Measurements from ENCODE around the gene MPO.

MPO gene

GRCh38 chr17:58278661-58279015, 2.1 kb downstream of the MPO start:
- no peak for DNase-seq

- no peak for DNase-seq
Measured at GRCh38 chr17:58277802-58278595, 2.7 kb downstream of the MPO start.

- no peak for DNase-seq
Measured at GRCh38 chr17:58277107-58277801, 3.5 kb downstream of the MPO start.

- no peak for DNase-seq
Measured at GRCh38 chr17:58276423-58276822, 4.3 kb downstream of the MPO start.

GRCh38 chr17:58275417-58275816, 5.3 kb downstream of the MPO start:
- DNase-seq, result no peak

GRCh38 chr17:58273453-58274104, 7.2 kb downstream of the MPO start:
- no peak for DNase-seq

- DNase-seq, result no peak
Measured at GRCh38 chr17:58272367-58273280, 8.1 kb downstream of the MPO start.

- no peak for DNase-seq
Measured at GRCh38 chr17:58271216-58271931, 9.4 kb downstream of the MPO start.

- no peak for DNase-seq
Measured at GRCh38 chr17:58270476-58271215, 10.1 kb downstream of the MPO start.

- DNase-seq, result no peak
Measured at GRCh38 chr17:58269557-58270291, 11.0 kb downstream of the MPO start.

GRCh38 chr17:58268774-58269556, 11.8 kb downstream of the MPO start:
- DNase-seq, result no peak

GRCh38 chr17:58268326-58268725, 12.4 kb downstream of the MPO start:
- DNase-seq, result no peak

GRCh38 chr17:58267347-58268324, 13.1 kb downstream of the MPO start:
- DNase-seq, result no peak

- no peak for DNase-seq
Measured at GRCh38 chr17:58265902-58266875, 14.5 kb downstream of the MPO start.

- no peak for DNase-seq
Measured at GRCh38 chr17:58265271-58265670, 15.5 kb downstream of the MPO start.

- DNase-seq, result no peak
Measured at GRCh38 chr17:58264407-58265103, 16.2 kb downstream of the MPO start.

- no peak for DNase-seq
Measured at GRCh38 chr17:58263773-58264172, 17.0 kb downstream of the MPO start.

Data from activated naive CD4-positive, alpha-beta T cell treated with Interleukin-2 at 50 U/mL for 16 hours (primary cell).